Adrenal gland (tissue), 5 donors: ENCODE results near the gene TSPAN16.

Experiments used
- POLR2A ChIP-seq, 2 donors: fragments of 450-650 bp; IDR thresholded peaks; one replicate each; pipeline ENCODE4 v1.6.1; 2017; ENCODE audit warnings: antibody characterized with exemption in 2 of 2, mild to moderate bottlenecking in 2 of 2, moderate library complexity in 1 of 2
- TF ChIP-seq, protein P1 (sequence below), 6 experiments: fragments of 450-650 bp in 4 of 6; fragments of 200-600 bp in 2 of 6; sonication (generic) in 1 of 6; IDR thresholded peaks; 1 replicate in 5 of 6; 2 replicates in 1 of 6; pipeline versions ENCODE4 v1.5.1 to v1.8.0; 2016 to 2021; ENCODE audit warnings: antibody characterized with exemption in 6 of 6, mild to moderate bottlenecking in 2 of 6, moderate library complexity in 1 of 6
- donor health status: DM: no; HTN: no; CAD: no.

DNA sequence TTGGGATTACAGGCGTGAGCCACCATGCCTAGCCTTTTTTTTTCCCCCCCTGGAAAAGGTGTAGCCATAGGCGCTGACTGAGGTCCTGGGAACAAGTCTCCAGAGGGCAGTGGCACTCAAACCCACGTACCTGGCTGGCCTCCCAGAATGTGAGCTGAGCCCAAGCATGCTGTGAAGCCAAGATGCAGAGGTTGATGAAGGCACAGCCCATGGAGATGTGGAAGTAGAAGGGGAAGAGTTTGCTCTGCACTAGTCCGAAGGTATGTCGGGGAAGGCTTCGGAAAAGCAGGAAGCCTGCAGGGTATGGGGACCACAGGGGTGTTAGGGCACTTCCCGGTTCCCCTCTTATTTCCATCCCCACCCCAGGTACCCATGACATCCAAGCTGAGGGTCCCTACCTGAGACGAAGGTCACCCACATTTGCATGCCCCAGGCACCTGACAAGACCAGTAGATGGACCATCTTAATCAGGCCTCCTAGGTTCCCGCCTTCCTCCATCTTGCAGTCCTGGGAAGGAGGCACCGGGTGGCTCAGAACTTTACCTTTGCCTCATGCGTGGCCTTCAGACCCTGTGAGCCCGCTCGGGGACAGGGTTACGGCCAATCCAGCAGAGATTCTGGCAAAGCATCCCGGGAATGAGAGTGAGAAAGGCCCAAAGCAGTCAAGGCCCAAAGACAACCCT, 49.3 kb downstream of the TSPAN16 start:
- TF ChIP-seq, protein P1, sequence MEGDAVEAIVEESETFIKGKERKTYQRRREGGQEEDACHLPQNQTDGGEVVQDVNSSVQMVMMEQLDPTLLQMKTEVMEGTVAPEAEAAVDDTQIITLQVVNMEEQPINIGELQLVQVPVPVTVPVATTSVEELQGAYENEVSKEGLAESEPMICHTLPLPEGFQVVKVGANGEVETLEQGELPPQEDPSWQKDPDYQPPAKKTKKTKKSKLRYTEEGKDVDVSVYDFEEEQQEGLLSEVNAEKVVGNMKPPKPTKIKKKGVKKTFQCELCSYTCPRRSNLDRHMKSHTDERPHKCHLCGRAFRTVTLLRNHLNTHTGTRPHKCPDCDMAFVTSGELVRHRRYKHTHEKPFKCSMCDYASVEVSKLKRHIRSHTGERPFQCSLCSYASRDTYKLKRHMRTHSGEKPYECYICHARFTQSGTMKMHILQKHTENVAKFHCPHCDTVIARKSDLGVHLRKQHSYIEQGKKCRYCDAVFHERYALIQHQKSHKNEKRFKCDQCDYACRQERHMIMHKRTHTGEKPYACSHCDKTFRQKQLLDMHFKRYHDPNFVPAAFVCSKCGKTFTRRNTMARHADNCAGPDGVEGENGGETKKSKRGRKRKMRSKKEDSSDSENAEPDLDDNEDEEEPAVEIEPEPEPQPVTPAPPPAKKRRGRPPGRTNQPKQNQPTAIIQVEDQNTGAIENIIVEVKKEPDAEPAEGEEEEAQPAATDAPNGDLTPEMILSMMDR (IDR thresholded peaks at IDR 0.05): no peak
- no peak for TF ChIP-seq POLR2A (IDR thresholded peaks at IDR 0.05)
